Measurements from ENCODE around the gene PCSK5. TPM values are rescaled to one million over a fixed set of nuclear protein-coding genes. Genes with fewer than 3 reads are reported as not detected.

The PCSK5 gene
- total RNA-seq, 2 donors from 2014 or later = 2.4 to 32.2 TPM

DNA sequence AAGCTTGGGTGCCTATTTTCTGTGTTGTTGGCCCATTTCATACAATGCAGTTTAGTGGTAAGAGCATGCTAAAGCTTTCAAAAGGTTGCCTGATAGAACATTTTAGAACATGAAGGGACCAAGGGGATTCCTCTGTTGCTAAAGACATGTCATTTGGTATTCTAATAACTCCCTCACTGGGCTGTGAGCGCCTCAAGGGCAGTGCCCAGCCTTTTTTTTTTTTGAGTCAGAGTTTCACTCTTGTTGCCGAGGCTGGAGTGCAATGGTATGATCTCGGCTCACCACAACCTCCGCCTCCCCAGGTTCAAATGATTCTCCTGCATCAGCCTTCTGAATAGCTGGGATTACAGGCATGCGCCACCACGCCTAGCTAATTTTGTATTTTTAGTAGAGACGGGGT, 77.1 kb downstream of the PCSK5 start:
- no peak overlapping the region for H3K27ac ChIP-seq
- H3K4me1 ChIP-seq (replicated peaks) = no peaks in the 10 kb centered on the region
- no peak overlapping the region for H3K4me3 ChIP-seq
- intact Hi-C loops (cut with DNase I) = no loop called here
- WGBS = 98% methylated on average over 7 of the region's 7 CpGs
- DNase-seq (ENCODE audit: low spot score) = no peak
- H3K9me3 ChIP-seq = no peaks in the 10 kb centered on the region
- TF ChIP-seq POLR2AphosphoS5 (IDR thresholded peaks at IDR 0.05) = no peak
- no peak for TF ChIP-seq POLR2A (IDR thresholded peaks at IDR 0.05)
- TF ChIP-seq, protein P1, sequence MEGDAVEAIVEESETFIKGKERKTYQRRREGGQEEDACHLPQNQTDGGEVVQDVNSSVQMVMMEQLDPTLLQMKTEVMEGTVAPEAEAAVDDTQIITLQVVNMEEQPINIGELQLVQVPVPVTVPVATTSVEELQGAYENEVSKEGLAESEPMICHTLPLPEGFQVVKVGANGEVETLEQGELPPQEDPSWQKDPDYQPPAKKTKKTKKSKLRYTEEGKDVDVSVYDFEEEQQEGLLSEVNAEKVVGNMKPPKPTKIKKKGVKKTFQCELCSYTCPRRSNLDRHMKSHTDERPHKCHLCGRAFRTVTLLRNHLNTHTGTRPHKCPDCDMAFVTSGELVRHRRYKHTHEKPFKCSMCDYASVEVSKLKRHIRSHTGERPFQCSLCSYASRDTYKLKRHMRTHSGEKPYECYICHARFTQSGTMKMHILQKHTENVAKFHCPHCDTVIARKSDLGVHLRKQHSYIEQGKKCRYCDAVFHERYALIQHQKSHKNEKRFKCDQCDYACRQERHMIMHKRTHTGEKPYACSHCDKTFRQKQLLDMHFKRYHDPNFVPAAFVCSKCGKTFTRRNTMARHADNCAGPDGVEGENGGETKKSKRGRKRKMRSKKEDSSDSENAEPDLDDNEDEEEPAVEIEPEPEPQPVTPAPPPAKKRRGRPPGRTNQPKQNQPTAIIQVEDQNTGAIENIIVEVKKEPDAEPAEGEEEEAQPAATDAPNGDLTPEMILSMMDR (IDR thresholded peaks at IDR 0.05) = no peak
- H3K27me3 ChIP-seq (replicated peaks; ENCODE audit: insufficient read depth) = no peaks in the 10 kb centered on the region
- H3K36me3 ChIP-seq = no peaks in the 10 kb centered on the region

- TF ChIP-seq, protein P1 (IDR thresholded peaks at IDR 0.05) = no peak
- no peak for TF ChIP-seq POLR2AphosphoS5 (IDR thresholded peaks at IDR 0.05)
- no peak for TF ChIP-seq POLR2A (IDR thresholded peaks at IDR 0.05)
- WGBS = 89% methylated on average over 16 of the region's 16 CpGs
- H3K27me3 ChIP-seq (replicated peaks; ENCODE audit: insufficient read depth) = no peaks in the 10 kb centered on the region
Observed at GRCh38 chr9:75974016-75974766, 83.7 kb downstream of the PCSK5 start.

DNA sequence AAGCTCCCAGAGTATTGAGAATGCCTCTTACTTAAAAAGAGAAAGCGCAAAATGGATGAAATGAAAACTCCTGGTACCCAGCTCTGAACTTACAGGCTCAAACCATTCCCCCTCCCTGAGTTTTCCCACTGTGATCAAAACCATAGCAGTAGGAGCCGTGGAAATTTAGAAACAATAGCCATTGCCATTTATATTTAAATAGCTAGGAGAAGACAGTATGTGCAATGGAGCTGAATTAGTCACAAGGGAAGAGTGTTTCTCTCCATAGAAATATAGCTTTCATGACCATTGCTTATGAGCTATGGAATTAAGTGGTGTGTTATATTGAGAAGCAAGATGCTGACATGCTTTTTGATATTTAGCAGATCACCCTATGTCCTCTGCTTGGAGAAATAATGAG, 84.6 kb downstream of the PCSK5 start:
- WGBS = 91% methylated on average over 2 of the region's 2 CpGs
- Histone ChIP-seq H3K27ac (no peak overlapping the region), H3K4me1 (replicated peaks) (no peaks in the 10 kb centered on the region), H3K27me3 (replicated peaks; ENCODE audit: insufficient read depth) (no peaks in the 10 kb centered on the region), H3K9me3 (no peaks in the 10 kb centered on the region), H3K4me3 (no peak overlapping the region), H3K36me3 (no peaks in the 10 kb centered on the region)
- DNase-seq (ENCODE audit: low spot score) = no peak
- intact Hi-C loops (cut with DNase I) = no loop called here
- TF ChIP-seq, protein P1 (IDR thresholded peaks at IDR 0.05) = no peak

More at GRCh38 chr9:75974016-75974766, 83.7 kb downstream of the PCSK5 start:
- Histone ChIP-seq H3K36me3 (no peaks in the 10 kb centered on the region), H3K4me3 (no peak overlapping the region), H3K27ac (no peak overlapping the region), H3K9me3 (no peaks in the 10 kb centered on the region), H3K4me1 (replicated peaks) (no peaks in the 10 kb centered on the region)
- DNase-seq (ENCODE audit: low spot score) = no peak
- intact Hi-C loops (cut with DNase I) = no loop called here

- intact Hi-C loops (cut with DNase I) = no loop called here
- DNase-seq (ENCODE audit: low spot score) = no peak
- no peaks in the 10 kb centered on the region for H3K36me3 ChIP-seq
- no peaks in the 10 kb centered on the region for H3K27me3 ChIP-seq (replicated peaks; ENCODE audit: insufficient read depth)
- no peaks in the 10 kb centered on the region for H3K9me3 ChIP-seq
- TF ChIP-seq, protein P1 (IDR thresholded peaks at IDR 0.05) = no peak
- TF ChIP-seq POLR2AphosphoS5 (IDR thresholded peaks at IDR 0.05) (no peak), POLR2A (IDR thresholded peaks at IDR 0.05) (no peak)
- H3K27ac ChIP-seq = no peak overlapping the region
- H3K4me3 ChIP-seq = no peak overlapping the region
- no peaks in the 10 kb centered on the region for H3K4me1 ChIP-seq (replicated peaks)
Observed at GRCh38 chr9:75976549-75976948, 86.1 kb downstream of the PCSK5 start.

DNA sequence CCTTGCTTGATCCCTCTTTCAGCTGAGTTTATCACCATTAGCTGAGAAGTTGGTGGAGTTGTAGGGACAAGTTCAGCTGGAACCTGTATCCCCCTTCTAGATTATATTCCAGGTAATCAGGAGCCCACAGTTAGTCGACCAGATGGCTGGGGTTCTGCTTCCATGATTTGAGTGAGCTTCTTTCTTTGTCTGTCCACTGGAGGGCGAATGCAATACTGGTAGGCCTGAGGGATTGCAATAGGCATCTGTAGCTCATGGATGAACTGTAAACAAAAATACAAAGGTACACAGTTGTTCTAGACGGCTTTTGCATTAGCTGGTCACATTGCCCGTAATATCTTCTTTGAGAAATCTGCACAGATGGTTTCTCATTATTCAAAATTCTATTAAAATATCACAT, 88.9 kb downstream of the PCSK5 start:
- Histone ChIP-seq H3K4me3 (no peak overlapping the region), H3K27me3 (replicated peaks; ENCODE audit: insufficient read depth) (no peaks in the 10 kb centered on the region), H3K27ac (no peak overlapping the region), H3K9me3 (no peaks in the 10 kb centered on the region), H3K36me3 (no peaks in the 10 kb centered on the region), H3K4me1 (replicated peaks) (no peaks in the 10 kb centered on the region)
- no peak for TF ChIP-seq POLR2AphosphoS5 (IDR thresholded peaks at IDR 0.05)
- TF ChIP-seq, protein P1 (IDR thresholded peaks at IDR 0.05) = no peak
- no peak for TF ChIP-seq POLR2A (IDR thresholded peaks at IDR 0.05)
- intact Hi-C loops (cut with DNase I) = no loop called here
- 76% methylated on average over 4 of the region's 4 CpGs for WGBS
- DNase-seq (ENCODE audit: low spot score) = no peak

Data from prostate gland (tissue), 2 donors.